Measurements from ENCODE around the gene ZP3.
"Not testable (repeated sequence)": the region's sequence is repeated elsewhere in the genome, so short reads cannot be mapped to it uniquely, and the experiment has no call there.

ZP3 gene

GRCh38 chr7:76486618-76487017, 61.9 kb downstream of the ZP3 start:
- H3K27ac ChIP-seq; CTCF ChIA-PET; POLR2A ChIA-PET (ENCODE audit: low non-redundant PET): not testable (repeated sequence)

DNA sequence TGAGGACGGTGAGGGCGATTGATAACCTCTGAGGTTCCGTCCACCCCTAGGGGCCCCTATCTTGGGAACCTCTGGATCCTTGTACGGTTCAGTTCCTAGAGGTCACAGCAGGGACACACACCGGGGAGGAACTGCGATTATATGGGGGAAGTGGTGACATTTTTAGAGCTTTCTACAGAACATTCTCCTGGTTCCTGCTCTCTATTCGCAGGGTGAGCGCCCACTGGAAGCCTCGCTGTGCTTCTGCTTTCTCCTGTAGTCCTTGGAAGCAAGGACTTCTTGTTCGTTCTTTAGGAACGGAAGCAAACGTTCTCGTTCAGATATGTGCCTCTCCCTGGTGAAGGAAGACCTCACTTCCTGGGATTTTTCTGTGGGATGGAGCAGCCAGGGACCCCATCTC, 63.2 kb downstream of the ZP3 start:
- POLR2A ChIA-PET (ENCODE audit: low non-redundant PET); H3K27ac ChIP-seq; CTCF ChIA-PET; DNase-seq (ENCODE audit: low spot score): not testable (repeated sequence)

More at GRCh38 chr7:76486618-76487017, 61.9 kb downstream of the ZP3 start:
- DNase-seq (ENCODE audit: low spot score): not testable (repeated sequence)
